ENCODE data around the gene PLEKHH2. TPM values are rescaled to one million over a fixed set of nuclear protein-coding genes. Genes with fewer than 3 reads are reported as not detected.

PLEKHH2 gene
- total RNA-seq, 2 donors from 2014 or later: 0.26 TPM; not detected in 1

DNA sequence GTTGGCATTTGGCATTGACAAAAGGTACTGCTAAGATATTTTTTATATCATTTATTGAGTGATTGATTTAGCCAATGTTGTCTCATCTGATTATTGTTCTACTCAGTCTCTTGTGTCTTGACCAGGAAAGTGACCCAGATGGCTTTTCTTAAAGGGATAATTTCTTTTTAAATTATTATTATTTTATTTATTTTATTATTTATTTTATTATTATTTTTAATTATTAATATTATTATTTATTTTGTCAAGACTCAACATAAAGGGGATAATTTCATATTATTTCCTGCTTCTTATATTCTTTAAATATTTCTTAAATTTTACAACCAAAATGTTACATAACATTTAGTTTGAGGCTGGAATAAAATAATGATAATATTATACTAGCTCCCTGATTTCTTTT, 163.8 kb downstream of the PLEKHH2 start:
- Mint-ChIP-seq H3K9me3 (no peaks in the 10 kb centered on the region), H3K4me1 (ENCODE audit: low read depth in 2 of 2) (no peaks in the 10 kb centered on the region), H3K27me3 (no peaks in the 10 kb centered on the region), H3K4me3 (no peak overlapping the region), H3K27ac (no peak overlapping the region), H3K36me3 (peaks cover 4% of the 10 kb centered on the region)
- no peak for DNase-seq (ENCODE audit: low spot score)
- no peak for ATAC-seq

GRCh38 chr2:43802135-43802534, 165.1 kb downstream of the PLEKHH2 start:
- no peak overlapping the region for H3K27ac Mint-ChIP-seq
- no peaks in the 10 kb centered on the region for H3K4me1 Mint-ChIP-seq (ENCODE audit: low read depth in 2 of 2)
- ATAC-seq: no peak
- peaks cover 4% of the 10 kb centered on the region for H3K36me3 Mint-ChIP-seq
- no peaks in the 10 kb centered on the region for H3K27me3 Mint-ChIP-seq
- DNase-seq (ENCODE audit: low spot score): no peak
- H3K9me3 Mint-ChIP-seq: no peaks in the 10 kb centered on the region
- no peak overlapping the region for H3K4me3 Mint-ChIP-seq

DNA sequence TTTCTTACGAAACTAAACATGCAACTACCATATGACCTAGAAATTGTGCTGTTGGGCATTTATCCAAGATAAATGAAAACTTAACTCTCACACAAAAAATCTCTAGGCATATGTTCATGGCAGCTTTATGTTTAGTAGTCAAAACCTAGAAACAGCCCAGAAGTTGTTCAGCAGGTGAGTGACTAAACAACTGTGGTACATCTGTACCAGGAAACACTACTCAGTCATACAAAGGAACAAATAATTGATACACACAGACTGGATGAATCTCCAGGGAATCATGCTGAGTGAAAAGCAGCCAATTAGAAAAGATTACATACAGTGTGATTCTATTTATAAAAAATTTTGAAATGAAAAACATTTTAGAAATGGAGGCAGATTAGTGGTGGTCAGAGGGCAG, 166.1 kb downstream of the PLEKHH2 start:
- Mint-ChIP-seq H3K27ac (no peak overlapping the region), H3K9me3 (no peaks in the 10 kb centered on the region), H3K27me3 (no peaks in the 10 kb centered on the region), H3K4me1 (ENCODE audit: low read depth in 2 of 2) (no peaks in the 10 kb centered on the region), H3K36me3 (peaks cover 4% of the 10 kb centered on the region), H3K4me3 (no peak overlapping the region)
- ATAC-seq (no peak), DNase-seq (ENCODE audit: low spot score) (no peak)

DNA sequence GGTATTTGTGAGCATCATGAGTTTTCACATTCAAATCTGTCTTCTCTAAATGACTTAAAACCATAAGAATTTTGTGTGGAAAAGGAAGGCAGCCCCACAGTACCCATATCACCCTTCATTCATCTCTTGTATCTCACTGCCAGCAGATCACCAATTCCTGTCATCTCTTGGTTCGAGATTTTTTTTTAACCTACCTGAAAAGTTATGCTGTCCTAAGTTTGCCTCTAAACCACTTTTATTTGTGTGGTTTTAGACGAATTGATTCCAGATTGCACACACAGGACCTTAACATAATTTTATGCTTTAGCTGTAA, 169.6 kb downstream of the PLEKHH2 start:
- H3K27ac Mint-ChIP-seq: no peak overlapping the region

DNA sequence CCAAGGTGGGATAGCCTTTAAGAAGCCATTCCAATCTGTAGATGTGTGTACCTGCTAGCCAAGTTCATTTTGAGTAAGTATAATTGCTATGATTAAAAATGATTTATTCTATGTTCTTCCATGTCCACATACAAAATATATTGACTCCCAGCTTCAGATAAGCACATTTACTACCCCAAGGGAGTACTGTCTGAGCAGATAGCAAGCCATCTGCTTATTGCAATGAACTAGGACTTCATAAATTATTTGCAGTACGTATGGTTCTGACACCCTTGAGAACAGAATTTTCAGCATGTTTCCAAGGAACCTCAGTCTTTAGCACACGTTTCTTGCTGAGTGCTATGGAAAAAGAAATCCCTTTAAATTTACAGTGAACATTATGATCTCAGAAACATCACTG, 173.4 kb downstream of the PLEKHH2 start:
- DNase-seq (ENCODE audit: low spot score): no peak
- Mint-ChIP-seq H3K36me3 (no peaks in the 10 kb centered on the region), H3K4me3 (no peak overlapping the region), H3K9me3 (no peaks in the 10 kb centered on the region), H3K27ac (no peak overlapping the region), H3K27me3 (peaks cover 0 to 3% of the 10 kb centered on the region in 2 donors), H3K4me1 (ENCODE audit: low read depth in 2 of 2) (no peaks in the 10 kb centered on the region)
- ATAC-seq: no peak

More for the DNA sequence above, 169.6 kb downstream of the PLEKHH2 start:
- no peak for ATAC-seq
- Mint-ChIP-seq H3K27me3 (no peaks in the 10 kb centered on the region), H3K4me3 (no peak overlapping the region), H3K4me1 (ENCODE audit: low read depth in 2 of 2) (no peaks in the 10 kb centered on the region), H3K9me3 (no peaks in the 10 kb centered on the region), H3K36me3 (peaks cover 4% of the 10 kb centered on the region)
- no peak for DNase-seq (ENCODE audit: low spot score)

GRCh38 chr2:43810888-43811287, 173.8 kb downstream of the PLEKHH2 start:
- Mint-ChIP-seq H3K27me3 (peaks cover 0 to 5% of the 10 kb centered on the region in 2 donors), H3K36me3 (no peaks in the 10 kb centered on the region), H3K27ac (no peak overlapping the region), H3K9me3 (no peaks in the 10 kb centered on the region), H3K4me3 (no peak overlapping the region), H3K4me1 (ENCODE audit: low read depth in 2 of 2) (no peaks in the 10 kb centered on the region)
- ATAC-seq (no peak), DNase-seq (ENCODE audit: low spot score) (no peak)

- H3K27me3 Mint-ChIP-seq: peaks cover 0 to 5% of the 10 kb centered on the region in 2 donors
- H3K4me3 Mint-ChIP-seq: no peak overlapping the region
- no peak for ATAC-seq
- H3K27ac Mint-ChIP-seq: no peak overlapping the region
- DNase-seq (ENCODE audit: low spot score): no peak
- H3K36me3 Mint-ChIP-seq: no peaks in the 10 kb centered on the region
- H3K4me1 Mint-ChIP-seq (ENCODE audit: low read depth in 2 of 2): no peaks in the 10 kb centered on the region
- H3K9me3 Mint-ChIP-seq: no peaks in the 10 kb centered on the region
These were observed 174.9 kb downstream of the PLEKHH2 start for GRCh38 chr2:43812006-43812405.

DNA sequence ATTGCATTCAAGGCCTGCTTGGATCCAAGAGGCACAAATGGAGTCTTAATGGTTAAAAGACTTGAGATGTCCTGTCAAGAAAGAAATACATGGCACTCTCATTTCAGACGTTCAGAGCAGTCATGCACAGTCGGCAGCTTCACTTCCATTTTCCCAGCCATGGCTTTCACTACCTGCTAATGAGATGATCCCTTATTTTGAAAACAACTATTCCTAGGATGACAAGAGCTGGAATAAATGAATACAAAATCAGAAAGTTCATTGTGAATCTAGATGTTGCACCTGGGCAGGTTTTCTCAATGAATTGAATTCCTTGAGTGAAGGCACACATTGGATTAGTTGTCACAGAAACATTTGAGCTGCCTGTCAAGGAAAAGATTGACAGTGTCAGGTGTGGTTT, 175.9 kb downstream of the PLEKHH2 start:
- H3K36me3 Mint-ChIP-seq: no peaks in the 10 kb centered on the region
- no peak overlapping the region for H3K4me3 Mint-ChIP-seq
- ATAC-seq (no peak), DNase-seq (ENCODE audit: low spot score) (no peak)
- H3K27ac Mint-ChIP-seq: no peak overlapping the region
- no peaks in the 10 kb centered on the region for H3K9me3 Mint-ChIP-seq
- H3K4me1 Mint-ChIP-seq (ENCODE audit: low read depth in 2 of 2): no peaks in the 10 kb centered on the region
- H3K27me3 Mint-ChIP-seq: peaks cover 0 to 5% of the 10 kb centered on the region in 2 donors

DNA sequence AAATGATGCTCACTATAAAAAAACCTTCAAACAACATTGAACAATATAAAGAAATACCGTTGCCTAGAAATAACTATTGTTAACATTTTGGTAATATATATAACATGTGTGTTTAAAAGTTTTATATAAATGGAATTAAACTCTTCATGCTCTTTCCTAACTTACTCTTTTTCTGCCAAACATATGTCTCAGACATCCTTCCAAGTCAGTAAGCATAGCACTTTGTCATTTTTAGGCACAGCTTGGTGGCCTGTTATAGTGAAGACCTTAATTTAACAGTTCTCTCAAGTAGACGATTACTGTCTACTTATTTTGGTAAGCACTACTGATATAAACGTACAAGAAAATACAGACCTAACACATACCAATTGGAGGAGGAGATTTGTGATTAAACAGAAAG, 177.7 kb downstream of the PLEKHH2 start:
- Mint-ChIP-seq H3K9me3 (no peaks in the 10 kb centered on the region), H3K36me3 (no peaks in the 10 kb centered on the region), H3K27me3 (peaks cover 0 to 5% of the 10 kb centered on the region in 2 donors), H3K4me3 (no peak overlapping the region), H3K27ac (no peak overlapping the region), H3K4me1 (ENCODE audit: low read depth in 2 of 2) (no peaks in the 10 kb centered on the region)
- no peak for ATAC-seq
- no peak for DNase-seq (ENCODE audit: low spot score)

Other genes with a start within 250 kb of the PLEKHH2 start
- 10 to 100 TPM; 23.7 to 69.5 TPM for gene THADA, start 41.2 kb upstream of the PLEKHH2 start, total RNA-seq
- not detected for gene C1GALT1C1L, start 39.2 kb downstream of the PLEKHH2 start, total RNA-seq
- gene DYNC2LI1, start 136.8 kb downstream of the PLEKHH2 start, total RNA-seq: 1 to 10 TPM; 3.7 to 7.7 TPM
- not detected for gene ABCG5, start 201.6 kb downstream of the PLEKHH2 start, total RNA-seq
- not detected for gene ABCG8, start 201.7 kb downstream of the PLEKHH2 start, total RNA-seq

Measured in natural killer cell treated with Interleukin-12 subunit alpha and Interleukin-12 subunit beta and Interleukin-15 and Interleukin-18, amount 100 ng/mL, for 72 hours (primary cell).